Mucosa of descending colon (tissue), 3 donors: Measurements from ENCODE around the gene MAFF. TPM values are rescaled to one million over a fixed set of nuclear protein-coding genes. Genes with fewer than 3 reads are reported as not detected.
A peak's percentile ranks its signal among the peaks of the same experiment; 100 is the strongest.

Experiments used
- ATAC-seq: fragments of 200-7000 bp; cut with Tn5 transposase; one replicate; pipeline ENCODE4 v1.9.1; 2020; ENCODE audit warnings: mild to moderate bottlenecking, moderate library complexity
- DNase-seq, 3 donors: peaks; one replicate each; pipeline ENCODE4 v3.0.0-alpha.2; 2020
- H3K36me3 ChIP-seq: fragments of 200-600 bp; one replicate; pipeline ENCODE4 v1.8.0; 2021; ENCODE audit warnings: low read depth, mild to moderate bottlenecking
- H3K4me1 ChIP-seq: fragments of 200-600 bp; one replicate; pipeline ENCODE4 v1.8.0; 2021; ENCODE audit warnings: low read depth, mild to moderate bottlenecking
- H3K4me3 ChIP-seq: fragments of 200-600 bp; one replicate; pipeline ENCODE4 v1.8.0; 2021; ENCODE audit warnings: mild to moderate bottlenecking
- H3K9me3 ChIP-seq: fragments of 200-600 bp; one replicate; pipeline ENCODE4 v1.8.0; 2021; ENCODE audit warnings: mild to moderate bottlenecking
- intact Hi-C, 2 donors: fragments of 100-400 bp; cut with DNase I in 1 of 2; cut with micrococcal nuclease in 1 of 2; formaldehyde crosslinking; loops; one replicate each; pipeline versions ENCODE4 v1.11.0 to v1.11.1; 2022; cut with DNase I, micrococcal nuclease
- total RNA-seq, 3 donors: library from RNA; stranded (reverse); fragmentation: NEBNext Ultra II Directional in 2 of 3; extraction: Animal tissue kit (Norgen Biotek cat#: 25700) in 2 of 3; gene quantifications; one replicate each; pipeline versions ENCODE4 v1.2.1 to v1.2.4, GENCODE V29; 2021 to 2023
- TF ChIP-seq, protein P1 (sequence below): fragments of 200-600 bp; IDR thresholded peaks from one replicate; pipeline ENCODE4 v1.8.0; 2022; ENCODE audit warnings: antibody characterized with exemption, mild to moderate bottlenecking
- donor health status: DM: no; HTN: no; CAD: no; lungs with moderate emphysema.
- donor health status: DM: no; HTN: no; CAD: no.
- donor health status: DM: no; HTN: yes; CAD: no.

The MAFF gene
- total RNA-seq, 3 donors from 2014 or later, result 16.7 to 26.5 (median 25.6) TPM

DNA sequence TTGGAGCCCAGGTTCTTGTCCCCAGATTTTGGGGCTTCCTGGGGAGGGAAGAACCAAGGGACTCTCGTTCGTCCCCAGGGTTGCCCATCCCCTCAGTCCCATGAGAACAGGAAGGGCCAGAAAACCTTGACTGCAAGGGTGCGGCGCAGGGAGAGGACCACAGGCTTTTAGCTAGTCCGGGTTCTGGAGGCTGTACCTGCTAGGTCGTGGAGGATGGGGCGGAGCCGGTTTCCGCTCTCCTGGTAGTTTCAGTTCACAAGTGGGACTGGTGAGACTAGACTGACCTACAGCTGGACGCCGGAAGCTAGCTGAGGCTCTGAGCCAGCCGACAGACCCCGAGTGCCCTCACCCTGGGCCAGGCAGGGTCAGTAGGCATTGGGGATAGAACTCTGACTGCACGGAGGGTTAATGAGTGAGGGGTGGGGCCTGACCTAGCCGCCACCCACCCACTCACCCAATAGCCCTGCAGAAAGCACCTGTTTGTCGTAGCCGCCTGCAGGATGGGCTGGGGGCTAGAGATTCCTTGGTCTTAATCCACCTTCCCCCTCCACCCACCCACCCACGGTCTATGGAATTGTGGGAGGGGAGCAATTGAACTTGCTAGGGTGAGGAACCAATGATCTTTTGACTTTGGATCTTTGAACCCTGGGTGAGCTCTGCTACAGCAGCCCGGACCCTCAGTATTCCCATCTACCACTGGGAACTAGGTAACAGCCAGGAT lies 1.5 kb downstream of the MAFF start:
- Histone ChIP-seq H3K4me3 (peak overlapping the region; percentile 46), H3K9me3 (no peaks in the 10 kb centered on the region), H3K36me3 (no peaks in the 10 kb centered on the region), H3K4me1 (peaks cover 25% of the 10 kb centered on the region)
- TF ChIP-seq, protein P1, sequence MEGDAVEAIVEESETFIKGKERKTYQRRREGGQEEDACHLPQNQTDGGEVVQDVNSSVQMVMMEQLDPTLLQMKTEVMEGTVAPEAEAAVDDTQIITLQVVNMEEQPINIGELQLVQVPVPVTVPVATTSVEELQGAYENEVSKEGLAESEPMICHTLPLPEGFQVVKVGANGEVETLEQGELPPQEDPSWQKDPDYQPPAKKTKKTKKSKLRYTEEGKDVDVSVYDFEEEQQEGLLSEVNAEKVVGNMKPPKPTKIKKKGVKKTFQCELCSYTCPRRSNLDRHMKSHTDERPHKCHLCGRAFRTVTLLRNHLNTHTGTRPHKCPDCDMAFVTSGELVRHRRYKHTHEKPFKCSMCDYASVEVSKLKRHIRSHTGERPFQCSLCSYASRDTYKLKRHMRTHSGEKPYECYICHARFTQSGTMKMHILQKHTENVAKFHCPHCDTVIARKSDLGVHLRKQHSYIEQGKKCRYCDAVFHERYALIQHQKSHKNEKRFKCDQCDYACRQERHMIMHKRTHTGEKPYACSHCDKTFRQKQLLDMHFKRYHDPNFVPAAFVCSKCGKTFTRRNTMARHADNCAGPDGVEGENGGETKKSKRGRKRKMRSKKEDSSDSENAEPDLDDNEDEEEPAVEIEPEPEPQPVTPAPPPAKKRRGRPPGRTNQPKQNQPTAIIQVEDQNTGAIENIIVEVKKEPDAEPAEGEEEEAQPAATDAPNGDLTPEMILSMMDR, result no peak
- intact Hi-C loops, result no loop called here
- DNase-seq (peak; percentile 85 to 90 (median 86)), ATAC-seq (peak; percentile 64)

DNA sequence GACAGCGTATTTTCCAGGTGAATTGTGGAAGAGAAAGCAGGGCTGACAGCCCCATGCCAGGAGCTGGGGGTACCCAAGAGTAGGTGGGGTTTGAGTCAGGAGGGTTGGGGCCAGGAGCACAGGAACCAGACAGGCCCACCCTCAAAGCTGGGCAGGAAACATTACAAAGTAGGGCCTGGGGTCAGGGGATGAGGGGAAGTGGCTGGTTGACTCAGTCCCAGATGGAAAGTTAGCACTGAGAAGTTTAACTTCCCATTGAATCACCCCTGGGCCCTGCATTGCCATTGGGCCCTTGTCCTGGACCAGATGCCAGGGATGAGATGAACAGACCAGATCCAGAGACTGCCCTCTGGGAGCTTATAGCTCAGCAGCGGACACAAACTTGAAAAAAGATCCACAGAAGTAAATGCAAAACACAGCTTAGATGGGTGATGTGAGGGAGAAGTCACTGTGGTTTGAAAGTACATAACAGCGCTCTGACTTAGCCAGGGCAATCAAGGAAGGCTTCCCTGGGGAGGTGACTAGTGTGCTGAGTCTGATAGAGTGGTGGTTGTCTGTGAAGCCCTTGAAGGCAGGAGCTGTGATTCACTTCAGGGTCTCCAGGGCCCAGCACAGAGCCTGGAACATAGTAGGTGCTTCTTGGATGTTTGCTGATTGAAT lies 2.2 kb downstream of the MAFF start:
- no peak for ATAC-seq
- DNase-seq, result no peak
- intact Hi-C loops, result no loop called here
- Histone ChIP-seq H3K36me3 (no peaks in the 10 kb centered on the region), H3K4me3 (no peak overlapping the region), H3K9me3 (no peaks in the 10 kb centered on the region), H3K4me1 (peaks cover 25% of the 10 kb centered on the region)
- TF ChIP-seq, protein P1, result no peak

DNA sequence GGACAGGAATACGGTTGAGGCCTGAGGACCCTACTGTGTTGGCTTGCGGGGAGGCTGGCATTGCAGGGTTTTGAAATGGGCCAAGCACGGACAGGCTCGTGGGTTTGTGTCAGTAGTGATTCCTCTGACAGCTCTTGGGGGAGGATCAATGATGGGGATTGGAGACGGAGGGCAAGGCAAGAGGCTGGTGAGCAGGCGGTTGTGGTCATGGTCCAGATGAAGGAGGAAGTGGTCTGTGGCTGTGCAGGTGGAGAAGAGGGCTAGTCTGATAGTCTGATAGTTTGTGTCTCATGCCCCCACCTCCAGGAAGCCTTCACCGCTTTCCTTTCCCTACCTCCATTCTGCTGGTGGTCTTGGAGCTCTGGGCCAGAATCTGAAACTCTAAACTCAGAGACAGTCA lies 3.0 kb downstream of the MAFF start:
- DNase-seq (no peak), ATAC-seq (no peak)
- intact Hi-C loops, result no loop called here
- TF ChIP-seq, protein P1, result no peak
- H3K9me3 ChIP-seq, result no peaks in the 10 kb centered on the region
- no peak overlapping the region for H3K4me3 ChIP-seq
- peaks cover 25% of the 10 kb centered on the region for H3K4me1 ChIP-seq
- no peaks in the 10 kb centered on the region for H3K36me3 ChIP-seq

DNA sequence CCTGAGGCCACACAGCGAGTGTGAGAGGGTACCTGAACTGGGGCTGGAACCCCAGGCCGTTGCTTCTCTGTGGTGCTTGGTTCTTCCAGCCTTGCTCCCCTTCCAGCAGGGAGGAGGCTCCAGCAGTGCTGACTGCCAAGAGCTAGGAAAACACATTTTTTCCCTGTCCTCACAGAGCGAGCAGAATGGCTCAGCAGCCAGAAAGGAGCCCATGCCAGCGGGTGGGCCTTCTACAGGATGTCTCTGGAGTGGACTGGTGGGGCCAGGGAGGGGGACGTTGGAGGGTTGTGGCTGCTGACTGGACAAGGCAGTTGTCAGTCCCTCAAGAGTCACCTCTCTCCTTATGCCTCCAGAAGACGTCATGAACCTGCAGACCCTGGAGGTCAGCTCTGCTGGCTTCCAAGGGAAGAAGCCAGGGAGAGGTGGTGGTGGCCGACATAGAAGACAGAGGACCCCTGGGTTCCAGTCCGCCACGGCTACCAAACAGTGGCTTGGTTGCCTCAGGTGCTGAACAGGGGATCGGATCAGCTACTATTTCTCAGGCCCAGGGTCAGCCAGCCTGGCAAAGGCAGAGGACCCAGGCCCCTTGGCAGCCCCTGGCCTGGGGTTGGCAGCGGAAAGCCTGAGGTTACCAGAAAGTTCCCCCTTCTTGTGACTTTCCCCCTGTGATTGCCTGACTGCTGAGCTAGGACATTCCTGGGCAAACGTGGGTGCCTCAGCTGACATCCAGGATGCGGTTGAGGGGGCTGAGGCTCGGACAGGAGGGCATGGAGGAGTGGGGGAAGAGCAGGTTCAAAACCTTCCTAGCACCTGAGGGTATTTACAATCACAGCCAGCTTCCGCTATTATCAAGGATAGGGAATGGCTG lies 3.7 kb downstream of the MAFF start:
- no peaks in the 10 kb centered on the region for H3K9me3 ChIP-seq
- DNase-seq, result peak in 2 of 3 donors; percentile 55 to 79
- peaks cover 25% of the 10 kb centered on the region for H3K4me1 ChIP-seq
- TF ChIP-seq, protein P1, result no peak
- intact Hi-C loops, result no loop called here
- no peaks in the 10 kb centered on the region for H3K36me3 ChIP-seq
- no peak overlapping the region for H3K4me3 ChIP-seq
- ATAC-seq, result no peak

DNA sequence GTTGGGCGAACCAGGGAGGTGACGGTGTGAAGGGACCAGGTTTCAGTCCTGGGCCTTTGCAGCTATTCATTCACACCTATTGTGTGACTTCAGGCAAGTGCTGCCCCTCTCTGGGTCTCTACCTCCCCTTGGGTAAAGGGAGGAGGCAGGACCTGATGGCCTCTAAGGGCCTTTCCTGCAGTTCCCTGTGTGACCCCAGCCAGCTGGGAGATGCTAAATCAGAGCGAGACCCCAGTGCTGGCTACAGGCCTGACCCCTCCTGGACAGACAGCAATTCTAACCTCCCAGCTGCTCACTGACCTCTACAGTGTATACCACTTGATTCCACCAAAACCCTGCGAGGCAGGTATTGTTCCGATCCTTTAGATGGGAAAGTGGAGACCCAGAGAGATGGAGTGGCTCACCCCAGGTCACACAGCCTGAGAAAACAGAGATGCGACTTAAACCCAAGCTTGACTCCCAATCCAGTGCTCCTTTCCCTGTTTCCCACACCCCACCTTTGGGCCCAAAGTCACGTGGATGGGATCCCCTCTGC lies 6.2 kb downstream of the MAFF start:
- intact Hi-C loops, result no loop called here
- H3K4me1 ChIP-seq, result peaks cover 21% of the 10 kb centered on the region

More for the DNA sequence above, 6.2 kb downstream of the MAFF start:
- TF ChIP-seq, protein P1, result no peak
- Histone ChIP-seq H3K4me3 (no peak overlapping the region), H3K36me3 (no peaks in the 10 kb centered on the region), H3K9me3 (no peaks in the 10 kb centered on the region)
- DNase-seq (no peak), ATAC-seq (no peak)
